Spleen (tissue), 7 donors: ENCODE measurements around the gene FIGNL1.

Experiments
- POLR2A ChIP-seq, 3 donors: fragments of 450-650 bp; IDR thresholded peaks; one replicate each; pipeline ENCODE4 v1.5.1; 2017; ENCODE audit warnings: antibody characterized with exemption in 3 of 3, mild to moderate bottlenecking in 1 of 3
- TF ChIP-seq, protein P1 (sequence below), 11 experiments: fragments of 200-600 bp in 7 of 11; fragments of 450-650 bp in 4 of 11; sonication (generic) in 4 of 11; IDR thresholded peaks in 8 of 11; conservative IDR thresholded peaks in 3 of 11; 1 replicate in 7 of 11; 2 replicates in 4 of 11; pipeline versions ENCODE4 v1.4.0 to v1.8.0; 2016 to 2021; ENCODE audit warnings: antibody characterized with exemption in 11 of 11, inconsistent platforms in 4 of 11, mild to moderate bottlenecking in 1 of 11
- donor health status: DM: no; HTN: no; CAD: no; lungs with moderate emphysema.
- donor health status: DM: no; HTN: no; CAD: no.
- donor health status: DM: no; HTN: no; CAD: no.

DNA sequence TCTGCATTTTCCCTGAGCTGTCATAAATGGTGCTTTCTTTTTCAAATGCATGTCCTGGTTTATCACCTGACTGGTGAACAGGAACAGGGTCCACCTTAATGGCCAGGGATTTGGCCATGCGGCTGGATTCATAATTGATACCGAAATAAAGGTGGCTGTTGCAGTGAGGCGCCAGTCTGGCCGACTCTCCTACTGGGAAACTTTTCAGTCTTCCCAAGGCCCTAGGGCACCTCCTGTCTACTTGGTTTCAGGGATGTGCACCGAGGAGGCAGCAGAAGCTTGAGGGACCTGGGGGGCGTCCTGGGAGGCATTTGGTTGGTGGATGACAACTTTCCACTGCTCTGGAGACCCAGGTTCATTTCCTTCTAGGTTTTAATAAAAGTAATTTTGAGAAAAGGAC, 46.4 kb upstream of the FIGNL1 start:
- TF ChIP-seq, protein P1, sequence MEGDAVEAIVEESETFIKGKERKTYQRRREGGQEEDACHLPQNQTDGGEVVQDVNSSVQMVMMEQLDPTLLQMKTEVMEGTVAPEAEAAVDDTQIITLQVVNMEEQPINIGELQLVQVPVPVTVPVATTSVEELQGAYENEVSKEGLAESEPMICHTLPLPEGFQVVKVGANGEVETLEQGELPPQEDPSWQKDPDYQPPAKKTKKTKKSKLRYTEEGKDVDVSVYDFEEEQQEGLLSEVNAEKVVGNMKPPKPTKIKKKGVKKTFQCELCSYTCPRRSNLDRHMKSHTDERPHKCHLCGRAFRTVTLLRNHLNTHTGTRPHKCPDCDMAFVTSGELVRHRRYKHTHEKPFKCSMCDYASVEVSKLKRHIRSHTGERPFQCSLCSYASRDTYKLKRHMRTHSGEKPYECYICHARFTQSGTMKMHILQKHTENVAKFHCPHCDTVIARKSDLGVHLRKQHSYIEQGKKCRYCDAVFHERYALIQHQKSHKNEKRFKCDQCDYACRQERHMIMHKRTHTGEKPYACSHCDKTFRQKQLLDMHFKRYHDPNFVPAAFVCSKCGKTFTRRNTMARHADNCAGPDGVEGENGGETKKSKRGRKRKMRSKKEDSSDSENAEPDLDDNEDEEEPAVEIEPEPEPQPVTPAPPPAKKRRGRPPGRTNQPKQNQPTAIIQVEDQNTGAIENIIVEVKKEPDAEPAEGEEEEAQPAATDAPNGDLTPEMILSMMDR (IDR thresholded peaks at IDR 0.05 in 8 of 11, conservative IDR thresholded peaks at IDR 0.05 in 3 of 11), result no peak
- no peak for TF ChIP-seq POLR2A (IDR thresholded peaks at IDR 0.05)
